Bronchial epithelial cell (primary cell): Measurements from ENCODE around the gene KCTD10. TPM values are rescaled to one million over a fixed set of nuclear protein-coding genes. Genes with fewer than 3 reads are reported as not detected.

Experiments used
- DNase-seq: peaks from one replicate; pipeline ENCODE4 v3.0.0-alpha.2; 2010; ENCODE audit warnings: low read depth
- FAIRE-seq: peaks from 2 replicates; lab custom pipeline; 2011; peaks lifted over from hg19 to GRCh38; lab: Jason Lieb, UNC
- H3K27me3 ChIP-seq: 2 replicates; pipeline ENCODE4 v1.5.1; 2011; ENCODE audit warnings: low read length; ENCODE audit not compliant: control insufficient read depth, insufficient read depth
- H3K36me3 ChIP-seq: 2 replicates; pipeline ENCODE4 v1.5.1; 2011; ENCODE audit warnings: low read length; ENCODE audit not compliant: control insufficient read depth, insufficient read depth
- H3K4me3 ChIP-seq: 2 replicates; pipeline ENCODE4 v1.5.1; 2011; ENCODE audit warnings: mild to moderate bottlenecking, low read depth, low read length, control low read depth
- CTCF ChIP-seq: IDR thresholded peaks from 2 replicates; pipeline ENCODE4 v1.5.1; 2011; ENCODE audit warnings: mild to moderate bottlenecking, moderate library complexity, low read length, control low read depth, inconsistent platforms; ENCODE audit not compliant: insufficient read depth, severe bottlenecking
- total RNA-seq: library from RNA; depleted of rRNA; stranded (reverse); fragments of >200 nt; gene quantifications from 2 replicates; pipeline ENCODE4 v1.2.1, GENCODE V29; 2014

KCTD10 gene
- total RNA-seq, 1 donor from 2014 or later = 20.8 TPM

- FAIRE-seq = peak; percentile 70
- no peak for DNase-seq
- TF ChIP-seq CTCF = no peak
- Histone ChIP-seq H3K27me3 (no peaks in the 10 kb centered on the region), H3K4me3 (no peak overlapping the region), H3K36me3 (peaks cover 24% of the 10 kb centered on the region)
Observed at GRCh38 chr12:109489955-109490565, 13.0 kb upstream of the KCTD10 start.

GRCh38 chr12:109489016-109489954 lies 12.2 kb upstream of the KCTD10 start:
- Histone ChIP-seq H3K4me3 (no peak overlapping the region), H3K36me3 (peaks cover 26% of the 10 kb centered on the region), H3K27me3 (no peaks in the 10 kb centered on the region)
- no peak for TF ChIP-seq CTCF
- DNase-seq = no peak
- peak; percentile 28 for FAIRE-seq

GRCh38 chr12:109488051-109488665 lies 11.1 kb upstream of the KCTD10 start:
- Histone ChIP-seq H3K36me3 (peaks cover 30% of the 10 kb centered on the region), H3K27me3 (no peaks in the 10 kb centered on the region), H3K4me3 (no peak overlapping the region)
- FAIRE-seq = no peak
- no peak for DNase-seq
- TF ChIP-seq CTCF = no peak

DNA sequence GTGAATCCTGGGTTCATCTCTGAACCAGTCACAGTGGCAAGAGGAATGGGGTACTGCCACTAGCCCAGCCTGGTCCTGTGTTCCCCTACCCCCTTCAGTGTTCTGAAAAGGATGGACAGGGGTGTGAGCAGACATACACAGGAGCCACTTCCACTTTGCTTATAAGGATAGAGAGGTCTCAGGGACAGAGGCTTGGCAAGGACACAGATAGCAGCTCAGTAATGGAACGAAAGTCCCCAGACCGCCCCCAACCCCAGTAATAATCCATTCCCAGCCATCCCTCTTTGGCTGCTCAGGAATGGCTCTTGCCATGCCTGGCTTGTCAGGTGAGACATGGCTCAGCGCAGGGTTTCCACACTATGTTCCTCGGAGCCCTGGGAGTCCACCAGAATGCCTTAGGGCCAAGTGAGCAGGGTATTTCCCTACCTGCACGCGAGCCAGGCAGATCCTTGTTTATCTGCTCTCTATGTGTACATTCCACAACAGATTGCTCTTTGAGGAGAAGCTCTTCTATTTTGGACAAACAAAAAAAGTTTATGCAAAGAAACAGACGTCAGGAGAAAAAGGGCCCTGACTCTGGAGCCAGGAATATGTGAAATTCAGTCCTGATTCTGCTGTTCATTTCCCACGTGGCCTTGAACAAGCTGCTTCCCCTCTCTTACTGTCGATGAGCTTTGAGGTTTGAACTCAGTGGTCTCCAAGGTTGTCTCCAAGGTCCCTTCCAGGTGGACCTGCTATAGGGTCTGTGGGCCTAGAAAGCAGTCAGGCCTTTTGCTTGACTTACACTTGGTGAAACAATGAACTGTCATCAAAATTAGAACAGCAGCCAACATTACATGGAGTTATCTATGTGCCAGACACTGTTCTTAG lies 10.3 kb upstream of the KCTD10 start:
- no peak overlapping the region for H3K4me3 ChIP-seq
- no peaks in the 10 kb centered on the region for H3K27me3 ChIP-seq
- peak; percentile 40 for FAIRE-seq
- TF ChIP-seq CTCF = no peak
- H3K36me3 ChIP-seq = peaks cover 29% of the 10 kb centered on the region
- no peak for DNase-seq

GRCh38 chr12:109485201-109485600 lies 8.1 kb upstream of the KCTD10 start:
- Histone ChIP-seq H3K27me3 (no peaks in the 10 kb centered on the region), H3K4me3 (no peak overlapping the region), H3K36me3 (peaks cover 26% of the 10 kb centered on the region)
- no peak for TF ChIP-seq CTCF
- DNase-seq (no peak), FAIRE-seq (no peak)
